KMS-11 (cell line): ENCODE data around the gene TMC5.

ENCODE experiments used
- H2AFZ ChIP-seq: fragments of 200-600 bp; sonication (generic); 2 replicates; pipeline ENCODE4 v1.6.1; 2016; ENCODE audit warnings: antibody characterized with exemption, mixed run types, low read depth
- H3K27ac ChIP-seq: fragments of 200-600 bp; sonication (generic); 2 replicates; pipeline ENCODE4 v1.6.1; 2016; ENCODE audit warnings: mild to moderate bottlenecking, mixed run types
- H3K27me3 ChIP-seq: fragments of 200-600 bp; sonication (generic); 2 replicates; pipeline ENCODE4 v1.6.1; 2017; ENCODE audit warnings: mild to moderate bottlenecking, low read depth, mixed run types, moderate library complexity; ENCODE audit not compliant: insufficient read depth
- H3K36me3 ChIP-seq: fragments of 200-600 bp; sonication (generic); 2 replicates; pipeline ENCODE4 v1.6.1; 2017; ENCODE audit warnings: mild to moderate bottlenecking, mixed run types; ENCODE audit not compliant: insufficient read depth
- H3K4me1 ChIP-seq: fragments of 200-600 bp; sonication (generic); 2 replicates; pipeline ENCODE4 v1.6.1; 2016; ENCODE audit warnings: mild to moderate bottlenecking, low read depth, mixed run types; ENCODE audit not compliant: poor library complexity, severe bottlenecking
- H3K4me2 ChIP-seq: fragments of 200-600 bp; sonication (generic); 2 replicates; pipeline ENCODE4 v1.7.0; 2016; ENCODE audit warnings: mild to moderate bottlenecking, mixed run types
- H3K4me3 ChIP-seq: fragments of 200-600 bp; sonication (generic); IDR thresholded peaks from 2 replicates; pipeline ENCODE4 v1.6.1; 2017; ENCODE audit warnings: low read depth, low read length, mixed read lengths; ENCODE audit not compliant: insufficient read depth
- H3K79me2 ChIP-seq: fragments of 200-600 bp; sonication (generic); 2 replicates; pipeline ENCODE4 v1.6.1; 2016; ENCODE audit warnings: low read depth, mixed run types; ENCODE audit not compliant: insufficient read depth
- H3K9ac ChIP-seq: fragments of 200-600 bp; sonication (generic); 2 replicates; pipeline ENCODE4 v1.6.1; 2016; ENCODE audit warnings: mild to moderate bottlenecking, mixed run types
- H4K20me1 ChIP-seq: fragments of 200-600 bp; sonication (generic); 2 replicates; pipeline ENCODE4 v1.6.1; 2016; ENCODE audit warnings: mild to moderate bottlenecking, mixed run types; ENCODE audit not compliant: insufficient read depth
- TF ChIP-seq, protein P1 (sequence below): fragments of 200-600 bp; sonication (generic); conservative IDR thresholded peaks from 2 replicates; pipeline ENCODE4 v1.6.1; 2017; ENCODE audit warnings: low read depth, mild to moderate bottlenecking, antibody characterized with exemption, low read length, moderate library complexity, mixed read lengths

The TMC5 gene

DNA sequence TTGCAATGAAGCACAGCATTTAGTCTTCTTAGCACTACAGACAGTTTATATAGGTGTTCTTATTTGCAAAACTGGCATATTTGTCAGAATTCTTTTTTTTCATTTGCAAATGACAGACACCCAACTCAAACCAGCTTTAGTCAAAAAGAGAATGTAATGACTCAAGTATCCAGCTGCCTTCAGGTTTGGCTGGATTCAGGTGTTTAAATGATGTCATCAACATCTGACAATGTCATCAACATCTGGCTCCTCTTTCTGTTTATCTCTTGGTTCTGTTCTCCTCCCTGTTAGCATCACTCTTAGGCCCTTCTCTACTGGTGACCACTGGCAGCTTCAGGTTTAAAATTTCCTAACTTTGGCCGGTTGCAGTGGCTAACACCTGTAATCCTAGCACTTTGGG, 18.9 kb downstream of the TMC5 start:
- Histone ChIP-seq H2AFZ (no peak overlapping the region), H3K4me1 (no peaks in the 10 kb centered on the region), H3K9ac (no peak overlapping the region), H3K4me2 (no peak overlapping the region), H3K79me2 (no peaks in the 10 kb centered on the region), H3K36me3 (no peaks in the 10 kb centered on the region), H3K27me3 (no peaks in the 10 kb centered on the region), H3K4me3 (no peak overlapping the region), H4K20me1 (no peaks in the 10 kb centered on the region), H3K27ac (no peak overlapping the region)
- TF ChIP-seq, protein P1, sequence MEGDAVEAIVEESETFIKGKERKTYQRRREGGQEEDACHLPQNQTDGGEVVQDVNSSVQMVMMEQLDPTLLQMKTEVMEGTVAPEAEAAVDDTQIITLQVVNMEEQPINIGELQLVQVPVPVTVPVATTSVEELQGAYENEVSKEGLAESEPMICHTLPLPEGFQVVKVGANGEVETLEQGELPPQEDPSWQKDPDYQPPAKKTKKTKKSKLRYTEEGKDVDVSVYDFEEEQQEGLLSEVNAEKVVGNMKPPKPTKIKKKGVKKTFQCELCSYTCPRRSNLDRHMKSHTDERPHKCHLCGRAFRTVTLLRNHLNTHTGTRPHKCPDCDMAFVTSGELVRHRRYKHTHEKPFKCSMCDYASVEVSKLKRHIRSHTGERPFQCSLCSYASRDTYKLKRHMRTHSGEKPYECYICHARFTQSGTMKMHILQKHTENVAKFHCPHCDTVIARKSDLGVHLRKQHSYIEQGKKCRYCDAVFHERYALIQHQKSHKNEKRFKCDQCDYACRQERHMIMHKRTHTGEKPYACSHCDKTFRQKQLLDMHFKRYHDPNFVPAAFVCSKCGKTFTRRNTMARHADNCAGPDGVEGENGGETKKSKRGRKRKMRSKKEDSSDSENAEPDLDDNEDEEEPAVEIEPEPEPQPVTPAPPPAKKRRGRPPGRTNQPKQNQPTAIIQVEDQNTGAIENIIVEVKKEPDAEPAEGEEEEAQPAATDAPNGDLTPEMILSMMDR, result no peak

DNA sequence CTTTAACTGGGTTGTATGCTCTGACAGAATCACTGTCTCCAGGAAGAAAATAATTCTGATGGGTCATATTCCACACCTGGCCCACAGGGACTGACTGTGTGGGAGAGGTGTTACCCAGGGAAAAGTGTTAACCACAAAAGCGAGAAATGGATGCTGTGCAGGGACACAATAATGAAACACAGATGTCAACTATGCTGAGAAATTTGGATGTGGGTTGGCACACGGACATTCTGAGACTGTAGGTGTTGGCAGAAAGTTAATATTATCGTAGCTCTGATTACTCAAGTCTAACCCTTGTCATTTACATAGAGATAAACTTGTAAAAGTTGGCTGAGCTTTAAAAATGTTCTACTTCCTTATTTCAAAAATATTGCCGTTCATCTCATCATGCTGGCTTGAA, 19.6 kb downstream of the TMC5 start:
- H3K9ac ChIP-seq, result no peak overlapping the region
- no peak overlapping the region for H2AFZ ChIP-seq
- no peak overlapping the region for H3K27ac ChIP-seq
- H3K36me3 ChIP-seq, result no peaks in the 10 kb centered on the region
- no peaks in the 10 kb centered on the region for H4K20me1 ChIP-seq
- no peaks in the 10 kb centered on the region for H3K4me1 ChIP-seq
- H3K4me2 ChIP-seq, result no peak overlapping the region
- H3K79me2 ChIP-seq, result no peaks in the 10 kb centered on the region
- no peaks in the 10 kb centered on the region for H3K27me3 ChIP-seq
- TF ChIP-seq, protein P1, result no peak
- H3K4me3 ChIP-seq, result no peak overlapping the region

DNA sequence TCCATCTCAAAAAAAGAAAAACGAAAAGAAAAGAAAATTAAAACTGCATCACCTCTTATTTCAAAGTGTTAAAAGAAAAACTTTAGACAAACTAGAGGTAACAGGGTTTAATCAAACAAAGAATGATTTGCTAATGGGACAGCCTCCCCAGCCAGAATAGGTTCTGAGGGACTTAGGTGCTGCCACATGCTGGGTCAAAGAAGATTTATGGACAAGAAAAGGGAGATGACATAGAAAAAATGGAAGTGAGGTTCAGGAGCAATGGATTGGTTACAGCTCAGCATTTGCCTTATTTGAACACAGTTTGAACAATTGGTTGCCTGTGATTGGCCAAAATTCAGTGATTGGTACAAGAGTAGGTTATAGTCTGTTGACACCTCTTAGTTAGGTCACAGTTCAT, 21.1 kb downstream of the TMC5 start:
- Histone ChIP-seq H3K36me3 (no peaks in the 10 kb centered on the region), H3K79me2 (no peaks in the 10 kb centered on the region), H3K9ac (no peak overlapping the region), H3K27me3 (no peaks in the 10 kb centered on the region), H4K20me1 (no peaks in the 10 kb centered on the region), H3K27ac (no peak overlapping the region), H3K4me3 (no peak overlapping the region), H3K4me2 (no peak overlapping the region), H3K4me1 (no peaks in the 10 kb centered on the region), H2AFZ (no peak overlapping the region)
- TF ChIP-seq, protein P1, result no peak

DNA sequence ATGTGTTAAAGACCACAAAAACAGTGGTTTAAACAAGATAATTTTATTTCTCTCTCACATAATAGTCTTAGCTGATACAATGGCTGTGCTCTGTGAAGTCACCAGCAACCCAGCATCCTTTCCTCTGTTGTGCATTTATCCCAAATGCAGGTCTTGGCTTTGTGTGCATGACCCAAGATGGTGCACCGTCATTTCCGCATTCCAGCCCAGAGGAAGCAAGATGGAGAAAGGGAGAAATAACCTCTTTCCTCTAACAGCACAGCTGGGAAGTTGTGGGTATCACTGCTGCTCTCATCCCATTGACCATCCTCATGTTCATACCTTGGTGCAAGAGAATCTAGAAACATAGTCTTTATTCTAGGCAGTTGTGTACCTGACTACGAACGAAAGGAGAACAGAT, 21.8 kb downstream of the TMC5 start:
- Histone ChIP-seq H4K20me1 (no peaks in the 10 kb centered on the region), H3K4me3 (no peak overlapping the region), H3K4me1 (no peaks in the 10 kb centered on the region), H3K4me2 (no peak overlapping the region), H3K9ac (no peak overlapping the region), H3K36me3 (no peaks in the 10 kb centered on the region), H2AFZ (no peak overlapping the region), H3K27ac (no peak overlapping the region), H3K79me2 (no peaks in the 10 kb centered on the region), H3K27me3 (no peaks in the 10 kb centered on the region)
- TF ChIP-seq, protein P1, result no peak

DNA sequence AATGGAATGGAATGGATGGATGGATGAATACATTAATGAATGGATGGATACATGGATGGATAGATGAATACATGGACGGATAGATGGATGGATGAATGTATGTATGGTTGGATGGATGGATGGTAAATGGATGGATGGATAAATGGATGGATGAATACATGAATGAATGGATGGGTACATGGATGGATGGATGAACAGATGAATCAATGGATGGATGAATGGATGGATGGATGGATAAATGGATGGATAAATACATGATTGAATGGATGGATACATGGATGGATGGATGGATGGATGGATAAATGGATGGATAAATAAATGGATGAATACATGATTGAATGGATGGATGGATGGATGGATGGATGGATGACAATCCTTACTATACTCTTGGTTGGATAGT, 26.0 kb downstream of the TMC5 start:
- H3K36me3 ChIP-seq, result no peaks in the 10 kb centered on the region
- TF ChIP-seq, protein P1, result no peak

More for the DNA sequence above, 26.0 kb downstream of the TMC5 start:
- Histone ChIP-seq H3K9ac (no peak overlapping the region), H2AFZ (no peak overlapping the region), H3K27ac (no peak overlapping the region), H3K4me2 (no peak overlapping the region), H3K79me2 (no peaks in the 10 kb centered on the region), H3K27me3 (no peaks in the 10 kb centered on the region), H3K4me1 (no peaks in the 10 kb centered on the region), H4K20me1 (no peaks in the 10 kb centered on the region), H3K4me3 (no peak overlapping the region)
